Measurements from ENCODE around the gene ARHGAP26.
A peak's percentile ranks its signal among the peaks of the same experiment; 100 is the strongest.

Gene ARHGAP26, protein sequence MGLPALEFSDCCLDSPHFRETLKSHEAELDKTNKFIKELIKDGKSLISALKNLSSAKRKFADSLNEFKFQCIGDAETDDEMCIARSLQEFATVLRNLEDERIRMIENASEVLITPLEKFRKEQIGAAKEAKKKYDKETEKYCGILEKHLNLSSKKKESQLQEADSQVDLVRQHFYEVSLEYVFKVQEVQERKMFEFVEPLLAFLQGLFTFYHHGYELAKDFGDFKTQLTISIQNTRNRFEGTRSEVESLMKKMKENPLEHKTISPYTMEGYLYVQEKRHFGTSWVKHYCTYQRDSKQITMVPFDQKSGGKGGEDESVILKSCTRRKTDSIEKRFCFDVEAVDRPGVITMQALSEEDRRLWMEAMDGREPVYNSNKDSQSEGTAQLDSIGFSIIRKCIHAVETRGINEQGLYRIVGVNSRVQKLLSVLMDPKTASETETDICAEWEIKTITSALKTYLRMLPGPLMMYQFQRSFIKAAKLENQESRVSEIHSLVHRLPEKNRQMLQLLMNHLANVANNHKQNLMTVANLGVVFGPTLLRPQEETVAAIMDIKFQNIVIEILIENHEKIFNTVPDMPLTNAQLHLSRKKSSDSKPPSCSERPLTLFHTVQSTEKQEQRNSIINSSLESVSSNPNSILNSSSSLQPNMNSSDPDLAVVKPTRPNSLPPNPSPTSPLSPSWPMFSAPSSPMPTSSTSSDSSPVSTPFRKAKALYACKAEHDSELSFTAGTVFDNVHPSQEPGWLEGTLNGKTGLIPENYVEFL

DNA sequence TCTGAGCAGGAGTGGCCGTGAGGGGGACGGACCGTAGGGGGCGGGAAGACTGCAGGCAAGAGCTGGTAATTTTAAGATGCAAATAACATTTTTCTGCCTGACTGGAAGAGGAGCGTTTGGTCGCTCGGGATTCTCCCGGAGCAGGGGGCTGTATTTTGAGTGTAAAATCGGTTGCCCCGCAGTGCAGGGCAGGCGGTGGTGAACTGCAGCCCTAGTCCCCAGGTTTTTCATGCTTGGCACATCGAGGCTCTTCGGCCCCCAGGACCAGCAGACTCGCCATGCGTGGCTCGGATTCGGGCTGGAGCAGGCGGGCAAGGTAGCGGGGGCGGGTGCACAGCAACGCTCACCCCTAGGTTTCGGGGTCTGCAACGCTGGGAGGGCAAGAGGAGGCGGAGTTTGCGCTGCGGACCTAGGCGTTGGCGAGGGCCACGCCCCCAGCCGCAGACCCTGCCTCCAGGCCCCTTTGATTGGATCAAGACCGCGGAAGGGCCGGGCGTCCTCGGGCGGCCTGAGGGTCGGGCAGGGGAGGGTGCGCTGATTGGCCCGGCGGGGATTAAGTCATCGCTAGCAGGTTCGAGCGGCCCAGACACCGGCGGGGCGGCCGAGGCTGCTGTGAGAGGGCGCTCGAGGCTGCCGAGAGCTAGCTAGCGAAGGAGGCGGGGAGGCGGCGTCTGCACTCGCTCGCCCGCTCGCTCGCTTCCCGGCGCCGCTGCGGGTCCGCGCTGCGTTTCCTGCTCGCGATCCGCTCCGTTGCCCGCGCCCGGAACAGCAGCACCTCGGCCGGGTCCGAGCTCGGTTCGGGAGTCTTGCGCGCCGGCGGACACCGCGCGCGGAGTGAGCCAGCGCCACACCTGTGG, at the start of gene ARHGAP26:
ARHGAP26 (plus strand) TSS at position 585 of the 857 bp plus-strand sequence. CDS start 385 bp downstream, outside the sequence.
- peak; percentile 90 to 95 for DNase-seq (ENCODE audit: extremely low read depth in 1 of 2, low read depth in 1 of 2)

DNA sequence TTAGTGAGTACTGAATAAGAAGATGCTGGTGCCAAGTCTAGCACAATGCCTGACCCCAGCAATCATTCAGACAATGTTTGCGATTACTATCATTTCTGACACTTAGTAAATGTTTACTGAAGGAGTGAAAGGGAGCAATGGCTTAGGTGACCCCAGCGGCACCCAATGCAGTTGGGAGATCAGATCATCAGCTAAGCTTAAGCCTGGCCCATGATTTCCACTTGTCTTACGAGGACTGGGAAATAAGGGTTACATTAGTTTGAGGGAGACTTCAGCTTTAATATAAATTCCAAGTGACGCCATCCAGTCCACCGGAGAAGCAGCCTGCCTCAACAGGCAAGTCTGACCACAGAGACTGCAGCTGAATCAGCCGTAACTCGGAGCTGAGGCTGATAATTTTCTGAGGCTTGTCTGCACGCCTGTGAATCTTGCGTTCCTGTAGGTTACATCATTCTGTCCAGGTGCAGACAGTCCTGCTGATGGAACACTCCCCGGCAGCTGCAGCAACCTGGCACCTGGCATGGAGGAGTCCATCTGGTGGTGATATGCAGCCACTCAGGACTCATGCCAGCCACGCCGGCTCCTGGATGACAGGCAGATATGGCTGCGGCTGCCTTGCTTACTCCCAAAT, 49.4 kb upstream of the ARHGAP26 start:
- DNase-seq (ENCODE audit: extremely low read depth in 1 of 2, low read depth in 1 of 2) = no peak

DNA sequence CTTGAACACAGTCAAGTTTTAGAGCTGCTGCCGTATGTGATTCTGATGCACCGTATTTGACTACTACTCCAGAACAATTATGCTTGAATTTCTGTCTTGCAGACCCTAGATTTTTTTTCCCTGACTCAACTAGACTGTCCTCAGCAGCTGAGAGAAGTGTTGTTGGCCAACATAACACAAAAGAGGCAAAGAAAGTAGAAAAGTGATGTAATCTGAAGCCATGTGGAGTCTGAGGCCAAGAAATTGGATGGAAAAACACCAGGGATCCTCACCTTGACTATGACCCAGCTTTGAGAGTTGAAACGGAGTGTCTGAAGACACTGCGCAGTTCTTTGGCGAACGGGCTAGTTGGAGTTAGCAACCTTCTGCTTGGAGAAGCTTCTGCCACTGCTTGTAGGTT, 48.0 kb upstream of the ARHGAP26 start:
- DNase-seq (ENCODE audit: extremely low read depth in 1 of 2, low read depth in 1 of 2) = no peak

DNA sequence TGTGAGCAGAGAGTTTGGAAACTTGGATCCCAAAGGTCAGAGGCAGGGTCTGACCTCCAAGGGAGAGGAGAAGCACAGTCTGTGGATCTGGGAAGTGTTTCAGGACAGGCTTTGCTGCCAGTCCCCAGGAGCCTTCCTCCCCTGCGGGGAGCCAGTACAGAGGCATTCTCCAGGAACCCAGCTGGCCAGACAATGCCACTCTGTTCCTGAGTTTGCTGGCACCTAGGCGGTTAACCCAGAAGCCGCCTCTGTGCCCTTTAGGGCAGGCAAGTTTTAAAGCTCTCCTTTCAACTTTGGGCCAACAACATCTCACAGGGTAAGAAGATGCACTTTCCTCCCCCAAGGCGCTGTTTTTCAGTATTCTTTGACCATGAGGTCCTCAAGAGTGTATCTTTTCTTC, 47.3 kb upstream of the ARHGAP26 start:
- no peak for DNase-seq (ENCODE audit: extremely low read depth in 1 of 2, low read depth in 1 of 2)

DNA sequence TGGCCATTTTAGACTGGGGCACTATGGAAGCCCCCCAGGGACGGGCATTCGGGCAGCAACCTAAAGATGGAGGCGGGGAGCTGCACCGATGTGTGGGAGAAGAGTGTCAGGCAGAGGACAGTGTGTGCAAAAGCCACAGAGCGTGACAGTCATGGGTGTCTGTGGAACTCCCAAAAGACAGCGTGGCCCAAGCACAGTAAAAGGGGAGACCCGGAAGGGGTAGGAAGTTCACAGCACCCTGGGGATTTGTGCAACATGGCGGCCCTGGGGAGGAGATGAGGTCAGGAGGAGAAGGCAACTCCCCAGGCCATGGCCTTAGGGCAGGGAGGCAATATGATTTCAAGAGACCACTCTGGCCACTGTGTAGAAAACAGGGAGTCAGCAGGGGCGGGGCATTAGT, 45.4 kb upstream of the ARHGAP26 start:
- no peak for DNase-seq (ENCODE audit: extremely low read depth in 1 of 2, low read depth in 1 of 2)

DNA sequence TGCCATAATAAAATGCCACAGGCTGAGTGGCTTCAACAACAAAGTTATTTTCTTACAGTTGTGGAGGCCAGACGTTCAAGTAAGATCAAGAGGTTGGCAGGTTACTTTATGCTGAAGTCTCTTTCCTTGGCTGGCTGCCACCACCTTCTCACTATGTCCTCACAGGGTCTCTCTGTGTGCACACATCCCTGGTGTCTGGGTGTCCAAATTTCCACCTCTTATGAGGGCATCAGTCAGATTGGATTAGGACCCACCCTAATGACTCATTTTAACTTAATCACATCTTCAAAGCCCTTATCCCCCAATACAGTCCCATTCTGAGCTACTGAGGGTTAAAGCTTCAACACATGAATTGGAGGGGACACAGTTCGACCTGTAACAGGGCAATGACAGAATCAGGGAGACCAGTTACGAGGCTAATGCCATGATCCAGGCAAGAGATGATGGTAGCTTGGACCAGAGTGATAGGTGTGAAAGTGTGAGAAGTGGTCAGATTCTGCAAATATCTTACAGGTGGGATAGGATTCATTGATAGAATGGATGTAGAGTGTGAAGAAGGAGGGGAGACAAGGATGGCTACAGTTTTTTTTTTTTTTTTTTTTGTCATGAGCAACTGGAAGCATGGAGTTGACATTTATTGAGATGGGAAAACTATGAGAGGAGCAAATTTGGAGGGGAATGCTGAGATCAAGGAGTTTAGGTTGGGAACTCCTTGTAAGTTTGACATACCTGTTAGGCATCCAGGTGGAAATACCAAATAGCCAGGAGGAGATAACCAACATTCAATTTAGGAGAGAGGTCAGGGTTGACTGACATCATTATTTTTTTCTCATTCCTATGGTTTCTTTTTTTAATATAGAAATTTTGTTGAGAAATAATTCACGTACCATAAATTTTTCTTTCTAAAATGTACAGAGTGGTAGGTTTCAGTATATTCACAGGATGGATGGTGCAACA, 44.7 kb upstream of the ARHGAP26 start:
- no peak for DNase-seq (ENCODE audit: extremely low read depth in 1 of 2, low read depth in 1 of 2)

DNA sequence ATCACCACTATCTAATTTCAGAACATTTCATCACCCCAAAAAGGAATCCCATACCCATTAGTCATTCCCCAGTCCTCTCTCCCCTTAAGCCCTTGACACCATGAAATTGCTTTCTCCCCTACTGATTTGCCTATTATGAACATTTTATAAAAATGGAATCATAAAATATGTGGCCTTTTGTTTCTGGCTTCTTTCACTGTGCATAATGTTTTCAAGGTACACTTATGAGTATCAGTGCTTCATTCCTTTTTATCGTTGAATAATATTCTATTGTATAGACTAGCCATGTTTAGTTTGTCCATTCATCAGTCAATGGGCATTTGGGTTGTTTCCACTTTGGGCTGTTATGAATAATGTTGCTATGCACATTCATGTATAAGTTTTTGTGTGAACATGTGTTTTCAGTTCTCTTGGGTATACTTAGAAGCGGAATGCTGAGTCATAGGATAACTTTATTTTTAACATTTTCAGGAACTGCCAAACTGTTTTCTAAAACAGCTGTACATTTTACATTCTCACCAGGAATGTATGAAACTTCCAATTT, 43.9 kb upstream of the ARHGAP26 start:
- DNase-seq (ENCODE audit: extremely low read depth in 1 of 2, low read depth in 1 of 2) = no peak

DNA sequence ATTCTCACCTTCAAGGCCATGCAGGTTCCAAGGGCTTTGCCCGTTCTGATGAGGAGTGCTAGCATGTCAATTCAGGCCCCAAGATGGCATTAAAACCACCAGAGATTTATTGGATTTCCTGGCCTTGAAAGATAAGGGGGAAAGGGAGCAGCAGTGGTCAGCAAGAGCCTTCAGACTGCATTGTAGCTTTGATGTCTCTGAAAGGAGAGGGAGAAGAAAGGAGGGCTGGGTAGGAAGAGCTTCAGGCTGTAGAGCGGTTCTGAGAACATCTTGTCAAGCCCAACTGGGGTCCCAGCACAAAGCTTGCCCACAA, 42.5 kb upstream of the ARHGAP26 start:
- DNase-seq (ENCODE audit: extremely low read depth in 1 of 2, low read depth in 1 of 2) = no peak

DNA sequence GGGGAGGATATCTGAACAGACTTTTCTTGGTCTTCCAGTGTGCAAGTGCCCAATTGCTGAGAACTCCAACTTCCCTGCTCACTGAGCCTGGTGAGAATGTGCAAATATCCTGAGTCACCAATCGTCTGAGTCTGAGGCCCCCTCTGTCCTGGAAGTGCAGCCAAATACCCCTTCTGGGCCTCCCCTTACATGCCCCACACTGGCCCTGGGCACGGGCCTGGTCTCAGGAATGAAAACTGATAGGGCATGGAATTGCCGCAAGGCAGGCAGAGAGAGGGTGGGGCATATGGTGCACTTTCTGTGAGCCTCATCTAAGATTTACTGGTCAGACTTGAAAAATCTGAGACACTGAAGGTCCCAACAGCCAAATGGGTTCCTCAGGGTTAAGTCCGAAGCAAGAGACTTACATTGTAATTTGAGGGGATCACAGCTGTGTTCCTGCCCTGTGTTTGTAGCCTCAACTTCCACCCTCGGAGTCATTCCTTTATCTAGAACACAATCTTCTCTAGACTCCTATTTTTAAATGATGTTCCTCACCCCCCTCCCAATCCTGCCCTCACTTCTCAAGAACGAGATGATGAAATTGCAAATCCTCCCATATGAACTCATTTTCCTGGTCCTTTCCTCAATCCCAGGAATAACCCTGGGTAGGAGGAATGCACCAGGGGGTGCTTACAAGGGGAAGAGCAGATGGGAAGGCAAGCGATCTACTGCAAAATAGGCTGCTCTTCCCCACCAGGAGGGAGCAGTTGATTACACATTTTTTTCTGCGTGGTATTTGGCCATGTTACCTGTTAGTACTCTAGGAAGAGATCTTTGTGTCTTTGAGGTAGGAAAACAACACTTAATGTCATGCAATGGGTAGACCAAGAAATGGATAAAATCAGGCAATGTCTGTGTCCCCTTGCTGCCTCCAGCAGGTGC, 34.6 kb upstream of the ARHGAP26 start:
- DNase-seq (ENCODE audit: extremely low read depth in 1 of 2, low read depth in 1 of 2) = no peak

DNA sequence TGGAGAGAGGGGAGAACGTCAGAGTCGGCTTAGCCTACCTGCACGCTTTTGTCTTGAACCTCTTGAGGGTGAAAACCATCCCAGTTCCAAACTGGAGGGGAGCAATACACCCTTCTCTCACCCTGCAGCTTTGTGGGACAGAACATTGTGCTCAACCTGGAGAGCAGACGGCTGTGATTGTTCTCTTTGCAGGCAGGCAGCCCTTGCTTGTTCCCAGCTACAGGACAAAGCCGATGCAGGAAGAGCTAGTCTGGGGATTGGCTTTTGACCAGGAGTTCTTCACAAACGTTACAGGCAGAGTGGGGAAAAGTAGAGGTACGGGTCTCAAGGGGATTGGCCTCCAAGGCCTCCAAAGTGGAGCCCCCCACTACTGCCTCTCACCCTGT, 33.9 kb upstream of the ARHGAP26 start:
- DNase-seq (ENCODE audit: extremely low read depth in 1 of 2, low read depth in 1 of 2) = no peak

DNA sequence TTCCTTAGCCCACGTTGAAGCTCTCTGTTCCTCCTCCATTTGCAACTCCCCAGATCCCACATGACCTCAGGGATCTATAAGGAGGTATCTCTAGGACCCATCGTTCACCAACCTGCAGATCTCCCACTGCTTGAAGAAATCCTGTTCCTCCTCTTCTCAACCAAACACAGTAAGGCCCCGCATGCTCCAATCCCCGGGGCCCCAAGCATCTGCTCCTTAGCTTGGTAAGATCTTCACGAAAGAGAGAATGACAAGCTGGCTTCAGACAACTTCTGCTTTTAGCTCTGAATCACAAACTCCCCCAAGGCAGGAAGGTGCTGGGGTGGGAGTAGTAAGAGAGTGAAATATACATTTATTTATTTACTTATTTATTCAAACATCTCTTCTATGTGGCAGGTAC, 33.0 kb upstream of the ARHGAP26 start:
- no peak for DNase-seq (ENCODE audit: extremely low read depth in 1 of 2, low read depth in 1 of 2)

DNA sequence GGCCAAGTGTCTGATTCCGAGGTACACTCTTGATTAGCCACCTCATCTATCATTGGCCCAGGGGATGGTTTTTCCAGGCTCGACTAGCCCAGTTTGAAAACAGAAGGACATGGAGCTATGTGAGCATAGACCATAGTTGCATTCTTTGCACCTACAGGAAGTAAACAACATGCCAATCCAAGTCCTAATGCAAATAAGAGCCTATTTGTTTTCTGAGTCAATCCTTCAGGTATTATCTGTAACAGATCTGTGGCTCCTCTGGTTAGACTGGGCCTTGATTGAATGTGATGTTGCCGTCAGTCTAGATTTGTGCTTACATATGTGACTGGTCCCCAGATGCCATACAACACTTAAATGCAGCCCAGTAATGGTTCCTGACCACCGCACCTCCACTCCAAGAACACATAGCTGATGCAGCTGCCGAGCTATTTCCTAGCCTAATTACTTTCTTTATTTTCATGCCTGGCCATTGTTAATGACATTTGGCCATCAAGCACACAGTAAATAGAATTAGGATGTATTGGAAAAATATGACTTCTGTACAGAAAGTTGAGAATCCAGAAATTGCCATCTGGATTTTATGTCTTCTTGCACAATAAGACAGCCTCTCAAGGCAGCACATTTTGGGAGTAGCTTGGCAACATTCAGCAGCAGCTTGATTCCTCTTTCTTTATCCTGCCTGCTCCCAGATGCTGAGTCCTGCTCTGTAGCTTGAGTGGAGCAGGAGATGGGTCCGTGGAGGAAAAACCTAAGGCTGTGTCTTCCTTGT, 29.5 kb upstream of the ARHGAP26 start:
- DNase-seq (ENCODE audit: extremely low read depth in 1 of 2, low read depth in 1 of 2) = no peak

DNA sequence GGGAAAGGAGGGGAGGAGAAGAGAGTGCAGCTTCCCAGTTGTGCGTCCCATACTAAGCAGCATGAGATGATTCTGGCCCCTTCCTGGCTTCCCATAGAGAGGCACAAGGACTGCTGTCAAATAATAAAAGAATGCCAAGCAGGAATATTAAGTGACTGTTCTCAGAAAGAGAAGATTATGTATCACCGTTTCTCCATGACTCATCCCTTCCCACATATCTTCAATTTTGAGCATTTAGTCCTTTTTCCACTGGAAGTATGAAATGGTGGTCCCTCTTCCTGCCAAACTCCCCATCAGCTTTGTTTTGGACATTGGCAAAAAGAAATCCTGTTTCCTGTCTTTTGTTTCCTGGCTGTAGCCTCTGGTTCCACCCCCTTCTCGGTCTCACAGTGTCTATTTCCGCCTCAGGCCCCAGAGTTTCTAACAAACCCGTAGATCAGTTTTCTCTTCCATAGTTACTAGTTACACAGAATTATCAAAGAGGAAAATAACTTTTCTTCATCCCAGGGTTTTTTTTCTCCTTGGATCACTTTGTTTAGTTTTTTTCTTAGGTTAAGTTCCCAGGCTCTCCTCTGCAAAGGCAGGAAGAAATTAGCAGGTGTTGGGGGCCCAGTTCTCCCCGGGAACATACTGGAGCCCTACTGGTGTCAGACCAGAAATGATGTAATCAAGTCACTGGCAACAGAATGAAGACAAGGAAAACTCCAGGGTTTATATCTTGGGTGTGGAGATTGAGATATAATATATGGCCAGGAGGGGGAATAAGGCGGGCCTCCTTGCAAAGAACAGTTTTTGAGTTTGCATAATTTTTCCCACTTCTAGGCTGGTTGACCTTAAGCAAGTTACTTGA, 26.4 kb upstream of the ARHGAP26 start:
- no peak for DNase-seq (ENCODE audit: extremely low read depth in 1 of 2, low read depth in 1 of 2)

DNA sequence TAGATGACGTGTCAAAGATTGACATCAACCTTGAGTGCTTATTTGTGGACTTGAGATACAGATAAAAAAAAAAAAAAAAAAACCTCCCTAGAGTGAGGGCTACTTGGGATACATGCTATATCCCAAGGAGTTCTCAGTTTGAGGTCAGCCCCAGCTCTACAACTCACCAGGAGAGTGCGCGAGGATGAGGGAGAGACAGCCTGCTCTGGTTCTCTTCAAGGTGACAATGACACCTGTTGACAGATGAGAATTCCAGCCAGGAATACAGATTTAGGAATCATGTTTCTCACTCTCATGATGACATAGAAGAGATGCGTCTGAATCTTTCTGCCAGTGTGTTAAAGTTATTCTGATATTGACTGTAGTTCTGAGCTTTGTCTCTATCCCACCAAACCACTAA, 24.9 kb upstream of the ARHGAP26 start:
- no peak for DNase-seq (ENCODE audit: extremely low read depth in 1 of 2, low read depth in 1 of 2)

DNA sequence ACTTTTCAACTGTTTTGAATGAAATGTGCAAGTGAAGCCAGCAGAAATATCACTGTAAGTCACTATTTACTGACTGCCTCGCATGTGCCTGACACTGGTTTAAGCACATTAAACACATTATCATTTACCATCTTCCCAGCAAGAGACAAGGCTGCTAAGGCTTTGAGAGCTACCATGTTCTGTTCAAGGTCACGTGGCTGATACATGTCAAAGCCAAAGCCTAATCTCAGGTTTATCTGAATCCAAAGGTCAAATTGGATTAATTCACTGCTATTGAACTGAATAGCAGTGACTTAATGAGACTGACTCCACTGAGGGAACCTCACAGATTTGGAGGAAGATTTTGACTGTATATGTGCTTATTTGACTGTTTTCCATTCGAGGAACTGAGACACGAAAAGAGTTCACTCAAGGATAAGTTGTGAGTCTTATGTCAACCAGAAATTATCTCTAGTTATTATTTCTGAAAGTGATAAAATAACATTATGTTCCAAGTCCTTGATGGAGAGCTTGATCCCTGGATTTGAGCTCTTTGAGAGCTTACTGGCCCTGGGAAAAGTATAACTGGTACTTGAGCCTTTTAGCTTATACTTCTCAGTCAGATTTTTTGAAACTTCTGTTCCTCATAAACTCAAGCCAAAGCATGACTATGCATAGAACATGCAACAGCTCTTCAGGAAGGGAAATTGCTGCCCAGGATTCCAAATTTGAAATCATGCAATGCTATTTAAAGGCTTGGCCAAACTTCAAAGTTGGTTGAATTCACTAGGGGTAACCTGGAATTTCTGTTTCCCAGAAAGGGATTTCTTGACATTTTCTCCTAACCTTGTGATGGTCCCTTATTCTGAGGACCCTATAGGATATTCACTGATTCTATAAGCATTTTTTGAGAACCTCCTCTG, 23.4 kb upstream of the ARHGAP26 start:
- no peak for DNase-seq (ENCODE audit: extremely low read depth in 1 of 2, low read depth in 1 of 2)

DNA sequence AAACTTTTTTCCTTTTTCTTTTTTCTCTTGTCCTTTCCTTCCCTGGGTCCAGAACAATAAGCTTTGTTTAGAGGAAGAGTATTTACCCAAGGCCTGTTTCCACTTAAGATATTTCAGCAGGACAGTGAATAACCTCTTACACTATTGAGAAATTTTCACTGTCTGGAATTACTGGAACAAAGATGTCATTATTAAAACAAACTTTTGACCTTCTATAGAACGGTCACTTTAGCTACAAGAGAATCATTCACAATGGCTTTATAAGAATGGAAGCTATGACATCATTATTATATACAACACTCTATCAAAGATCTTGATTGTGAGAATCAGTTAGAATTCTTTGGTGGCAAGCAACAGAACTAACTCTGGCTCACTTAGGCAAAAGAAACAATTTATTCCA, 22.0 kb upstream of the ARHGAP26 start:
- no peak for DNase-seq (ENCODE audit: extremely low read depth in 1 of 2, low read depth in 1 of 2)
